ENCODE results near the gene PAEP.

DNA sequence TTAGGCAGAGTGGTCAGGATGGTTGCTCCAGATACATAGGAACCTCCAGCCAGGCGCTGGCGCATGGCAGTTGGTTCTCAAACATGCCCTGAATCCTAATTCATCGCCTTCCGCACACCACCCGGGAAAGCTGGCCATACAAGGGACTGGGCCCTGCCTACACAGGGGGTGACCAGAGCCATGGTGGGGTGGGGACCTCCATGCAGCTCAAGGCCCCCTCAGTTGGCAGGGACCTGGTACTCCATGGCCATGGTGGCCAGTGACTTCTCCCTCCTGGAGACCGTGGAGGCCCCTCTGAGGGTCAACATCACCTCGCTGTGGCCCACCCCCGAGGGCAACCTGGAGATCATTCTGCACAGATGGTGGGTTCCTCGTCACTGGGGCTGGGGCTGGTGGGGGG, 26.8 kb downstream of the PAEP start:
- TF ChIP-seq, protein P1, sequence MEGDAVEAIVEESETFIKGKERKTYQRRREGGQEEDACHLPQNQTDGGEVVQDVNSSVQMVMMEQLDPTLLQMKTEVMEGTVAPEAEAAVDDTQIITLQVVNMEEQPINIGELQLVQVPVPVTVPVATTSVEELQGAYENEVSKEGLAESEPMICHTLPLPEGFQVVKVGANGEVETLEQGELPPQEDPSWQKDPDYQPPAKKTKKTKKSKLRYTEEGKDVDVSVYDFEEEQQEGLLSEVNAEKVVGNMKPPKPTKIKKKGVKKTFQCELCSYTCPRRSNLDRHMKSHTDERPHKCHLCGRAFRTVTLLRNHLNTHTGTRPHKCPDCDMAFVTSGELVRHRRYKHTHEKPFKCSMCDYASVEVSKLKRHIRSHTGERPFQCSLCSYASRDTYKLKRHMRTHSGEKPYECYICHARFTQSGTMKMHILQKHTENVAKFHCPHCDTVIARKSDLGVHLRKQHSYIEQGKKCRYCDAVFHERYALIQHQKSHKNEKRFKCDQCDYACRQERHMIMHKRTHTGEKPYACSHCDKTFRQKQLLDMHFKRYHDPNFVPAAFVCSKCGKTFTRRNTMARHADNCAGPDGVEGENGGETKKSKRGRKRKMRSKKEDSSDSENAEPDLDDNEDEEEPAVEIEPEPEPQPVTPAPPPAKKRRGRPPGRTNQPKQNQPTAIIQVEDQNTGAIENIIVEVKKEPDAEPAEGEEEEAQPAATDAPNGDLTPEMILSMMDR (IDR thresholded peaks at IDR 0.05; ENCODE audit: insufficient read depth, low read depth, low read length): no peak
- no peak for TF ChIP-seq EZH2 (IDR thresholded peaks at IDR 0.05; ENCODE audit: insufficient read depth, low read length)

All from astrocyte (in vitro differentiated cells and primary cell).